Measurements from ENCODE around the gene PPM1A. TPM values are rescaled to one million over a fixed set of nuclear protein-coding genes. Genes with fewer than 3 reads are reported as not detected.

The PPM1A gene
- total RNA-seq (2014; rRNA removed; shearing (Covaris generic)) = 12.7 and 19.0 TPM in 2 replicates

DNA sequence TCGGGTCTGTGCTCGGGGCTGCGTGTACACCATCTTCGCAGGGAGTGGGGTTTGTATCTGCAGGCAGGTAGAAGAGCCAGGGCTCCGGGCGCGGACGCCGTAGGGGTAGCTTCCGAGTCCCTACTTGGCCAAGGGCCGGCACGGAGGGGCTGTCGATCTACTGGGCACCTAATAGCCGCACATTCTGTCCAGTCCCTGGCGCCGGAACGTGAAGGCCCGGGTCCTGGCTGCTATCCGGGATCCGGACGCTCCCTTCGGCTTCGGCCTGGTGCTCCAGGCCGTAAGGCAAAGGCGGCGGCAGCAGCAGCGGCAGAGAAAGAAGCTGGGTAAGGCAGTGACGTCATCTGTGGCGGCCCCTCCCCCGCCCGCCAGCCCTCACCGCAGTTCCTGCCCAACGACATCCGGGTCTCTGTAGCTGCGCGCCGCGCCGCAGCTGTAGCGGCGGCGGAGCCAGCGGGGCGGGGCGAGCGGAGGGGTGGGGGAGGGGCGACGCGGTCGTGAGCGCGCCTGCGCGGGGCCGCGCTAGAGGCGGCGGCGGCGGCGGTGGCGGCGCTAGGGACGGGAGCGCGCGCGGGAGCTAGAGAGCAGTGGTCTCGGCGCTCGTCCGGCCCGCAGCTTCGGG lies at the start of gene PPM1A:
Gene PPM1A, plus strand, starts transcription at position 525 of the 622 bp plus-strand sequence. CDS start 33,483 bp downstream, outside the sequence.
- DNase-seq (ENCODE audit: low spot score) = peak; percentile 84

DNA sequence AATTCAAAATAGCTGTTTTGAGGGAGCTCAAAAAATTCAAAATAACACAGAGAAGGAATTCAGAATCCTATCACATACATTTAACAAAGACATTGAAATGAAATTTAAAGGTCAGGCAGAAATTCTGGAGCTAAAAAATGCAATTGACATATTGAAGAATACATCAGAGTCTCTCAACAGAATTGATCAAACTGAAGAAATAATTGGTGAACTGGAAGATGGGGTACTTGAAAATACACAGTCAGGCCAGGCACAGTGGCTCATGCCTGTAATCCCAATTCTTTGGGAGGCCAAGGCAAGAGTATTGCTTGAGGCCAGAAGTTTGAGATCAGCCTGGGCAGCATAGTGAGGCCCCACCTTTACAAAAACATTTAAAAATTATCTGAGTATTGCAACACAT lies 49.7 kb upstream of the PPM1A start:
- no peak for DNase-seq (ENCODE audit: low spot score)

DNA sequence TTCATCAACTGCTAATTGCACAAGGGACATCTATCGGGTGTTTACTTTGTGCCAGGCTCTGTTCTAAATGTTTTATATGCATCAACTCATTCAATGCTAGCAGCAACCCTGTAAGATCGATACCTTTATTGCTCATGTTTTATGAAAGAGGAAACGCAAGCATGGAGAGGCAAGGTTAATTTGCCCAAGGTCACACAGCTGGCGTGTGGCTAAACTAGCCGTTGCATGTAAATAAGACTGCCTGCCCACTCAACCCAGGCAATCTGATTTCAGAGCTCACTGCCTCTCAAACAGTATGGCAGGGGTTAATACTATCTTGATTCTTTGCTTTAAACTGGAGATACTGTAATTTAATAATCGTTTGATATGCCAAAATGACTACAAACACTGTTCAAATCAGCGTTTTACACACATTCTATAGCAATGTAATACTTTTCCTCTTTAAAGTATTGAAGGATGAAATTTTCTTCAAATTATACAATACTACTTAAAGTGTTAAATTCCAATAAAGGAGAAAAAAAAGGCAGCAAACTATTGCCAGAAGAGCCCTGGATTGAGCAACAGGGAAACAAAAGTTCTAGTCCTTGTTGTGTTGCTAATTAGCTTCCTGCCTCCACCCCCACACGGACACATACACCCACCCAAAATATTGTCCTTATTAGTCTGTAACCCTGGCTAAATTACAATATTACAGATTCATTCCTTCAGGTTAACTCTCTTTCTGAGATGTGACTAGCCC lies 44.7 kb upstream of the PPM1A start:
- DNase-seq (ENCODE audit: low spot score) = no peak

DNA sequence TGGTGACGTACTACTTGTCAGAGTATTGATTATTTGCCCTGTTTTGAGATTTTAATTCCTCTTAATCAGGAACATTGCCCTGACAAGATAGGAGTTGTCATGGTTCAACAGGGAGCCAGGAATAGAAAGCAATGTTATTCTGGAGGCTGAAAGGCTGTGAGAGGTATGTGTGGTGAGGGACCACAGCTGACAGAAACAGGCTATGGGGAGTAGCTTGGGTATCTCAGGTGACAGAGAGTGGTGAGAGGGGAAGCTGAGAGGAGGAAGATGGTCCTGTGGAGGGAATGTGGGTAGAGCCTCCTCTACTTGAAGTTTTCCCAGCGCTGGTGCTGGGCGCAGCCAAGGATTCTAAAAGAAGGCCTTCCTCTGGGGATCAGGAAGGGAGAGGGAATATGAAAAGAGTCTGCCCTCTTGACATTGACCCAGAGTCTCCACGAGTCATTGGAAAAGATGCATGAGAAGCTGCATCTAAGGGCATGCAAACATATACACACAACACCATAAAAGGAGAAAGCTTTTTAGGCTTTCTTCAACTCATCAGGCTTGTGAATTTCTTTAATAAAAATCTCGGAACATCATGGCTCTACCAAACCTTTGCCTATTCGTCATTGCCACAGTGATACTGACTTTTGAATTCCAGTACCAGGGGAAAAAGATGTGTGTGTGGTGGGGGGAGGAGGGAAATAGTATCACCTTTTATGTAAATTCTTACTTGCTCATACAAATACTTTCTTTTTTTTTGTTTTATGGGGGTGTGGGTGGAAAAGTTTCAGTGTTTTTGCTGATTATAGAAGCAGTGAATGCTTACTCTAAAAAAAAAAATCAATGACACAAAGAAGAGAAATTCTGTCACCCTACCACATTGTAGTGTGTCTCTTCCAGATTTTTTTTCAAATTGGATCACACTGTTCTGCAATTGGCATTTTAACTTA lies 43.9 kb upstream of the PPM1A start:
- no peak for DNase-seq (ENCODE audit: low spot score)

DNA sequence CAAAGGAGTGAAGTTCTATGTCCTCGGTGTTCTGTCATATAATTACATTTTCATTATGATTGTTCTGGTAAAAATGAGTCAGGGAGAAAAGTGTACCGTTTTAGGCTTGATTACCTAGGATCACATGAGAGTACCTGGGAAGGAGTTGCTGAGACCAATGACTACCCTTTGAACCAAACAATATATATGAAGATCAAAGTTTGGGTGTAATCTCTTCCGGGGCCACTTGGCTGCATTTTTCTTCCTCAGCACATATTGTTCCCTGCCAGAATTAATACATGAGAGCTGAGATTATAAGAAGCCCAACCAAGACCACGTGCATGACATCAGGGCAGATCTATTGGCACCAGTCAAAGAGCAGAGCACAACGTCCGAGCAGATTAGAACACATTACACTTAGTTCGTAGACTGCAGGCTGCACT lies 42.8 kb upstream of the PPM1A start:
- DNase-seq (ENCODE audit: low spot score) = no peak

DNA sequence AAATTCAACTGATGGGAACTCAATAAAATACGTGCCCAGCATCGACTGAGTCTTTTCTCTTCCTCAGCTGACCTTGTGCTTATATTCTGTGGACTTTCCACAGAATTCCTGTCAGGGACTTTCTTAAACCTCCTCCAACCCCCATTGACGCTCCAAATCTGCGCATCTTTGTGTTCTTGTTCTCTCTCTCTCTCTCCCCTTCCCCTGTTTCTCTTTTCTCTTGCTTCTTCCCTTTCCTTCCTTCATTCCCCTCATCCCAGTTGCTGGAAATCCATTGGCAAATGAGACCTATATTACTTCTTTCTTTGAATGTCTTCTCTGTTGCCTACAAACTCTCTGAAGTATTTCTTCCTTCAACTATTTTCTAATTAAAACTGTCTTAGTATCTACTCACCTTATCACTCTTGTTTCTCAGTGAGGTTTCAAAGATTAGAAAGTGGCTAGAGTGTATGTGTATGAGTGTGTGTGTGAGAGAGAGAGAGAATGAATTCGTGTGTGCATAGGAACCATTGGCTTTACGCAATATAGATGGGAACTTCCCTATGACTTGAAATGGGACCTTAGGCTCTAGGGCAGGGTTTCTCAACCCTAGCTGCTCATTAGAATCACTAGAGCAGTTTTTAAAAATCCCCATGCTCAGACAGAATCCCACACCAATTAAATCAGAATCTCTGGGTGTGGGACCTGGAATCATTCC lies 42.0 kb upstream of the PPM1A start:
- no peak for DNase-seq (ENCODE audit: low spot score)

DNA sequence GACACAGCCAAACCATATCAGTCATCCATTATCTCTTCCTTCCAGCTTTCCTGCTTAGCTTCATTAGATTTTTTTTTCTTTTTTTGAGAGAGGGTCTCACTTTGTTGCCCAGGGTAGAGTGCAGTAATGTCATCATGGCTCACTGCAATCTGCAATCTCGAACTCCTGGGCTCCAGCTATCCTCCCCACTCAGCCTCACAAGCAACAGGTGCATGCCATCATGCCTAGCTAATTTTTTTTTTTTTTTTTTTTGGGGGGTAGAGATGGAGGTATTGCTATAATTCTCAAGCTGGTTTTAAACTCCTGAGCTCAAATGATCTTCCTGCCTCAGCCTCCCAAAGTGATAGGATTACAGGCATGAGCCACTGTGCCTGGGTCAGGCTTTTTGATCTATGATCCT lies 38.3 kb upstream of the PPM1A start:
- DNase-seq (ENCODE audit: low spot score) = no peak

DNA sequence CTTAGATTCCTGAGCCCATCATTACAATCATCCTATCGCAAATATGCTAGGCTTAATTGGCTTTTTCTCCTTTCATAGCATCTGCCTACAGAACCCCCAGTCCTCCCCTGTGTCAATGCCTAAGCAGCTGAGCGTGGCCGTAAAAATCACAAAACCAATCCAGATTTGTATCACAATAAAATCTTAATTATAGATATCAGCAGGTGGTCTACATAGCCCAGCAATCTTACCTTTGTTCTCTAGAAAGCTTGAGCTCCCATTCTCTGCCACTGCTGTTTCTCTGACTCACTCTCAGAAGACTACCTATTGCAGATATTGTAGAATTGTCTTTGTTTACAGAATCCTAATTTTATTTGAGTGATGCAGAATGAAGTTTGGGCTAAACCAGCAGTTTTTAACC lies 37.9 kb upstream of the PPM1A start:
- DNase-seq (ENCODE audit: low spot score) = no peak

DNA sequence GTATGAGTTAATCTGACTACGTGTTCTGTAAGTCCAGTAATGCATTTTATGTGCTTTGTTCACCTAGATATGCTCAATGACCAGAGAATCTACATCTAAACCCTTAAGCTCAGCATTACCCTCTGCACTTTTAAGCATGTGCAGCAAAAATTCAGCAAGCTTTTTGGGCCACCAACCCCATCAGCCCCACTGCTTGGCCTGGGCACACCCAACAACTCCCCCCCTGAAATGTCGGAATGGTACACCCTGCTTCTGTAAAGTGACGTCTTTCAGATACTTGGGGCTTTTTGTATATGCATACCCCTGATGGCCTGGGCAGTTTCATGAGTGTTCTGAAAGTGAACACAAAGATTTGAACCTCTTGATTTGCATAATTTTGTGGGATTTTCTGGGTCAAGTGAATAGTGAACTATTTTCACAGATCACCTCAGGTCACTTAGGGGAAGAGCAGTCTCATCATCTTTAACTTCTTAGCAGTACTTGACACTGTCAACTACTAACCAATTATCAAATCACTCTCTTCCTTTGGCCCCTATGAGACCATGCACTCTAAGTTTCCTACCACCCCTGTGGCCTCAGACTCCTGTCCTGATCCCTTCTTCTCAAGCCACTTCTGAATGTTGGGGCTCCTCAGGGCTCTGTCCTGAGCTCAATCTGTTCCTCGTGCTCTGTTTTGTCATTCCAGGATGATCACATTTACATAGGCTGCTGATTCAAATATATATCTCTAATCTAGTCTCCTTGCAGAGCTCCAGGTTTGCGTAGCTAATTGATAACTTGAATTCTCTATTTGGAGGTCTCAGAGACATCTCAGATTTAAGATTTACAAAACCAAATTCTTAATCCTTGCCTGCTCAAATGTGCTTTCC lies 36.3 kb upstream of the PPM1A start:
- no peak for DNase-seq (ENCODE audit: low spot score)

DNA sequence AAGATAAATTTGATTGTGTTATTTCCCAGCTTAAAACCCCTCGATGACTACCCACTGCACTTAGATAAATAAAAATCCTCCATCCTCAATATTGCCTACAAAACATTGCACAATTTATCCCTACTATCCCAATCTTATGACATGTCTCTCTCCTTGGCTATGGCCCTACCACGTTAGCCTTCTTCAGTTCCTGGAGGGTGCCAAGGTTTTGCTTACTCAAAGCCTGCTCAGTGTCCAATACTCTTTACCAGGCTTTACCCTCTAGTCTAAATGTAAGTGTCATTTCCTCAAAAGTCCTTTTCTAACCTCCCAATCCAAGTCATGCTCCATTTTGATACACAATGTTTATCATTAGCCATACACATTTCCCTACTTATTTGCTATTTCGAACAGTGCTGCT lies 35.0 kb upstream of the PPM1A start:
- DNase-seq (ENCODE audit: low spot score) = no peak

DNA sequence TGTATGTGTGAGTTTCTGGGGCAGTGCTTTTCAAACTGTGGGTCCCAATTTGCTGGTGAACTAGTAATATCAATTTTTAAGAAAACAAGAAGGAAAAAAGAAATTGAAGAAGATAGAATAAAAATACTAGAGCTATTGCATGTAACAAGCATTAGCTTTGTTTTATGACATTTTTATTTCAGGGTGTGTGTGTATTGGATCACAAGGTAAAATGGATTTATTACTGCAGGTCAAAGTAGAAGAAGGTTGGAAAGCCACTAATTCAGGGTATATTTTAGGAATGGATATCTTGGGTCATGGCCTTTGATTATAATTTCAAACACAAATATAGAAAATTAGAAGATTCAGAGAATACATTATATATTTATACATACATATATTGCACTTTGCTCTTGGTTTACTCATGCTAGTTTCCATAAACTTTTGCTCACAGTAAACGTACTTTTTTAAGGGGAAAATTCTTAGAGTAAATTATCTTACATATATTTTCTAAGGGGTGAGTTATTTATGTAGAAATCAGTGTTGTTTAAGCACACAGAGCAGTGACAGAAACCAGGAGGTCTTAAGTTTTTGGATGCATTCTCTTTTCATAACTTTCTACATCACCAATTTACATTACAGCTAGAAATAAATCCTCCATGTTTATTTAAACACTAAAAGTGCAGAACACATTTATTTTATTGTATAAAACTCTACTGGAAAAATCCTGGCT lies 34.5 kb upstream of the PPM1A start:
- no peak for DNase-seq (ENCODE audit: low spot score)

DNA sequence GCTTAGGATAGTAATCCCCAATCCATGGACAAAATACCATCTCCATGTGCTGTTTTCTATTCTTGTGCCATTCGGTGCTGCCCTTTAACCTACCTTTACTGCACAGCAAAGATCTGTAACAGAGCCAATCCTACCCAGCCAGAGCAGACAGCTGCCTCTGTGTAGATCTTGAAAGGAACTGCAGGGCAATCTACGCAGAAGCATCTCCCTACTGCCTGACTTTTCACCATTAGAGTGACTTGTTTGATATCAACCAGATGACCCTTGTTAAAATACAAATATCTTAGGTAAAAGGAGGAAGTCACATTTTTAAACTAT lies 33.9 kb upstream of the PPM1A start:
- DNase-seq (ENCODE audit: low spot score) = no peak

DNA sequence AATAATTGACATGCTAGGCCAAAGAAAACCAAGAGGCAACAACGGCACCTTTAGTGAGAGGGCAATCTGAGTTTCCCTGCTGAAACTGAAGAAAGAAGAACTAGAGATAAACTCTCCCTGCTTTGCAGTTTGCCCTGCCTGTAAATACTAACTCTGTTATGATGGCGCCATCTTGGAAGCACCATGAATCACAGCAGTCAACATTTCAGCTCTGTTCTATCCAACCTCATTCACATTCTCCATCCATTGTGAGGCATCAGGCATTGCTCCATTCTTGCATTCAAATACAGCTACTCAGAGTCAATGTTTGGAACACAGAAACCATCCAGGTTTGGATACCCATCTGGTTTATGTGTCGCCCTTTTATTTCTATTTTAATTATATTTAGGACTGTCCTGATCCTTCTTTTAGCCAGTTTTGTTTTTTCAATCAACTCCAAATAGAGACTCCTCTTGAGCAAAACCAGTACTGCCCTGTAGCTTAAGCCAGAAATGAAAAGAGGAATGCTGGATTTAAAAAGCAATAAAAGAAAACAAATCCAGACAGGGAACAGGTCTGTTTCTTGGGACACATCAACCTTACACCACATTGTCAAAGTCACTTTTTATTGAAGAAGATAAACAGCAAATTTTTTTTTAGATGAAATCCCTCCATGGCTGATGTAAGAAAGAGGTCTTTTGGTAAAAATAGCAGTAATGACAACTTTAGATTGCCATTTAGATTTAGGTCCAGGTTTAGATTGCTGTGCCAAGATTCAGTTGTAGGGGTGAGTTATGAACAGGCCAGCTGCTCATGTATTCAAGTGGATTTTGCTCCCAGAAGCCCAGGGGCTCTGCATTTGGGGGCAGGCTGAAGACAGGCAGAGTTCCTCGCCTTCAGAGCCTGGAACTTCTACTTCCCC lies 33.3 kb upstream of the PPM1A start:
- no peak for DNase-seq (ENCODE audit: low spot score)

DNA sequence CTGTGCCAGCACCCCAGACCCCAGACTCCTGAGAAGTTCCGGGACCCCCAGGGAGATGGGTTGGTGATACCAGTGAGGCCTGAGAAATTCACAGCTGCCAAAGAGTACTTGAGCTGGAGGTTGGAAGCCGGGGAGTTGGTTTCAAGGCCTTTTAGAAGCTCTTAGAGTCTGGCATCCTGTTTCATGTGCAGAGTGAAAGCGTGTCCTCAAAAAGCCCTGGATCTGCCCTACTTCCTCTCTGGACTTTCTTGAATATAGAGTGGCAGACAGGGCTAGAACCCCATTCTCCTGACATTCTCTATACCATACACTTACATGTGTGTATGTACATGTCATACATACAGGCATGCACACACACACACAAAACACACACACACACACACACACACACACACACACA lies 31.3 kb upstream of the PPM1A start:
- DNase-seq (ENCODE audit: low spot score) = no peak

DNA sequence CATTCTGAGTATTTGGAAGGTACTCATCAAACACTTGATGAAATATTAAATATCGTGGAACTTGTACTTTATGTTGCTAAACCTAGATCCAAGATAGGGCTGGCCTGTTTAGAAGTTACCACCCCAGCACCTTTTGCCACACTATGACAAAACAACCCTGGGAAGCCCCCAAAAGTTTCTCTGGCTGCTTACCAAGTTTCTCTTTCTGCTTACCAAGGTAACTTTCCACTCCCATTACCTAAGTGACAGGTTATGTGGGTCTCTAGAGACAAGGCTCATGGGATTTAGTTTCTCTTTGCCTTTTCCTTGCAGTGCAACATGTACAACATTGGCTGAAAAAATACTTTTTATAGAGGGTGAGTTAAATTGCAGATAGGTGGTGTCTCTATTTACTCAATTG lies 28.9 kb upstream of the PPM1A start:
- no peak for DNase-seq (ENCODE audit: low spot score)

DNA sequence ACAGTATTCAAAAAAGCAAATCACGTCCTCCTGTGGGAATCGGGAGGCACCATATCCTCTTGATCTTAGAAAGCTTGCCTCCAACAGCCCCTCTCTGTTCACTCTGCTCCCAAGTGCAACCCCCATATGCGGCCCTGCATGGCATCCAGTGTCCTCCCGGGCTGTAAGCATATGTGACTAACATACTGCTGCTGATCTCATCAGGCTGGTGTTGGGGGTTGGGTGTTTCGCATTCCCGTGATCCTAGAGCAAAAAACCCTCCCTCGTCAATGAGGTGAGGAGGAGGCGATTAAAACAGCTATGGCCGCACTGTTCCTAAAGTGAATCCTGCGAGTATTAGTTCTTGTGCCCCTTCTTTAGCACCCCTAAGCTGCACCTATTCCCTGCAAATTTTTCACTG lies 28.1 kb upstream of the PPM1A start:
- no peak for DNase-seq (ENCODE audit: low spot score)

DNA sequence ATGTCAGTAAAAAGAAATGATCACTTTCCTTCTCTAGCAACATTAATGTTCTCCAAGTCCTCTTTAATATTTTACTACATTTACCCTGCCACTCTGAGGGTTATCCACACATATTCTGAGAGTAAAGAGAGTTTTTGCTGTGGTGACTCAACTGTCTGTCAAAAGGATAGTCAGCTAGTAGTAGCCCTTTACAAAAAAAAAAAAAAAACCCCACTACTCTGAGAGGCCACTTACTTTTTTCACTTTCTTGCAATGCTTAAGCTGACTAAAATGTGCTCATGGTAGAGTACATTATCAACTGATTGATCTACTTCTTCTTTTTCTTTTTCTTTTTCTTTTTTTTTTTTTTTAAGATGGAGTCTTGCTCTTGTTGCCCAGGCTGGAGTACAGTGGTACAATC lies 27.6 kb upstream of the PPM1A start:
- no peak for DNase-seq (ENCODE audit: low spot score)

DNA sequence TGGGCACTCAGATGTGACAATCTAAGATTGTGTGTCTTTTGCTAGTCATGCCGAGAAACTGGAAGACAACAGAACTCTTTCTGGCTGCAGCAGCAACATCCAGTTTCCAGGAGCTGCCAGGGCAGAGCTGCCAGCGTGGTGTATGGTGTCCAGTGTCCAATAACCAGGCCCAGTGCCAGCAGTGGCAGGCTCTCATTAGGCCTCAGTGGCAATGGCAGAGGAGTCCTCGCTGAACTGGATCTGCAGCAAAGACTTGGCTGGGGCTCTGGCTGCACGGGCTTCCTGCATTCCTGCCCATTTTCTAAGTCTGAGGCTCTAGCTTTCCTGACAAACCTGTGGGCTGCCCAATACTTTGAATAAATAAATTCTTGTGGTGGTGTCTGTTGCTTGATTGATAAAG lies 26.2 kb upstream of the PPM1A start:
- DNase-seq (ENCODE audit: low spot score) = no peak

DNA sequence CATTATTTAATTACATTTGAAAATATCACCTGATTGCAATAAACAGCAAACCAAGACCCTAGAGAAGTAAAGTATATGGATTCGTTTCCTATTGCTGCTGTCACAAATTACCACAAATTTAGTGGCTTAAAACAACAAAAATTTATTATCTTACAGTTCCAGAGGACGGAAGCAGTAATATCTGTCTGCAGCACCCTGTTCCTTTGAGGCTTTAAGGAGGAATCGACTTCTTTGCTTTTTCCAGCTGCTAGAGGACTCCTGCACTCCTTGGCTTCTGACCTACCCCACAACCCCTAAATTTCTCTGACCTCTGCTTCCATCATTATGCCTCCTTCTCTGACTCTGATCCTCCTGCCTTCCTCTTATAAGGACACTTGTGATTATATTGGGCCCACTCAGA lies 23.8 kb upstream of the PPM1A start:
- DNase-seq (ENCODE audit: low spot score) = no peak

Data from A172 (cell line).